Suprapubic skin (tissue), 4 donors: Measurements from ENCODE around the gene CAPN10.

Experiments used
- EP300 ChIP-seq: sonication (generic); formaldehyde crosslinking; IDR thresholded peaks from one replicate; pipeline ENCODE4 v1.6.1; 2017; ENCODE audit warnings: antibody characterized with exemption
- POLR2A ChIP-seq, 2 donors: fragments of 450-650 bp; IDR thresholded peaks; one replicate each; pipeline ENCODE4 v1.6.1; 2017; ENCODE audit warnings: antibody characterized with exemption in 2 of 2, mild to moderate bottlenecking in 2 of 2, moderate library complexity in 2 of 2
- POLR2AphosphoS5 ChIP-seq, 3 donors: sonication (generic); formaldehyde crosslinking; IDR thresholded peaks; one replicate each; pipeline ENCODE4 v1.6.1; 2017; ENCODE audit warnings: antibody characterized with exemption in 3 of 3
- TF ChIP-seq, protein P1 (sequence below), 2 donors: fragments of 200-600 bp in 1 of 2; fragments of 450-650 bp in 1 of 2; sonication (generic) in 1 of 2; IDR thresholded peaks; one replicate each; pipeline ENCODE4 v1.5.1; 2016 to 2019; ENCODE audit warnings: antibody characterized with exemption in 2 of 2, mild to moderate bottlenecking in 1 of 2, moderate library complexity in 1 of 2

DNA sequence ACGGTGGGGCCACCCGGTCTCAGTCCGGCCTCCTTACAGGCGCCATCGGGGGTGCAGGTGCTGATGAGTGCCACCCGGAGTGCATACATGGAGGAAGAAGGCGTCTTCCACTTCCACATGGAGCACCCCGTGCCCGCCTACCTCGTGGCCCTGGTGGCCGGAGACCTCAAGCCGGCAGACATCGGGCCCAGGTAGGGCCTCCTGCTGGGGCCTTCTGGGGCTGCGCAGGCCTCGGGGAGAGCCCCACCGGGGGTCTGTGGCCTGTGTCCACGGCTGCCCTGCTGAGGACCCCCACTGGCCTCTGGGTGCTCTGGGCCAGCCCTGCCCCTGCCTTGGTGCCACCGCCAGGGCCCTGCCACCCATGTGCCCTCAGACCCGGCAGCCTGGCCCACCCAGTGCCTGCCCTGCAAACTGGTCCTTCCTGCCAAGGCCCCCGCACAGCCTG lies 13.4 kb upstream of the CAPN10 start:
- TF ChIP-seq POLR2AphosphoS5 (IDR thresholded peaks at IDR 0.05) (no peak), EP300 (no peak), POLR2A (IDR thresholded peaks at IDR 0.05) (no peak)
- TF ChIP-seq, protein P1, sequence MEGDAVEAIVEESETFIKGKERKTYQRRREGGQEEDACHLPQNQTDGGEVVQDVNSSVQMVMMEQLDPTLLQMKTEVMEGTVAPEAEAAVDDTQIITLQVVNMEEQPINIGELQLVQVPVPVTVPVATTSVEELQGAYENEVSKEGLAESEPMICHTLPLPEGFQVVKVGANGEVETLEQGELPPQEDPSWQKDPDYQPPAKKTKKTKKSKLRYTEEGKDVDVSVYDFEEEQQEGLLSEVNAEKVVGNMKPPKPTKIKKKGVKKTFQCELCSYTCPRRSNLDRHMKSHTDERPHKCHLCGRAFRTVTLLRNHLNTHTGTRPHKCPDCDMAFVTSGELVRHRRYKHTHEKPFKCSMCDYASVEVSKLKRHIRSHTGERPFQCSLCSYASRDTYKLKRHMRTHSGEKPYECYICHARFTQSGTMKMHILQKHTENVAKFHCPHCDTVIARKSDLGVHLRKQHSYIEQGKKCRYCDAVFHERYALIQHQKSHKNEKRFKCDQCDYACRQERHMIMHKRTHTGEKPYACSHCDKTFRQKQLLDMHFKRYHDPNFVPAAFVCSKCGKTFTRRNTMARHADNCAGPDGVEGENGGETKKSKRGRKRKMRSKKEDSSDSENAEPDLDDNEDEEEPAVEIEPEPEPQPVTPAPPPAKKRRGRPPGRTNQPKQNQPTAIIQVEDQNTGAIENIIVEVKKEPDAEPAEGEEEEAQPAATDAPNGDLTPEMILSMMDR (IDR thresholded peaks at IDR 0.05): no peak
